Heart left ventricle (tissue), 13 donors: ENCODE measurements around the gene MAPKAP1.

Source experiments
- POLR2A ChIP-seq, 2 donors: fragments of 450-650 bp; IDR thresholded peaks; one replicate each; pipeline ENCODE4 v1.6.1; 2017; ENCODE audit warnings: antibody characterized with exemption in 2 of 2, mild to moderate bottlenecking in 2 of 2, moderate library complexity in 2 of 2
- TF ChIP-seq, protein P1 (sequence below), 12 donors: fragments of 200-600 bp; sonication (generic) in 4 of 12; IDR thresholded peaks; one replicate each; pipeline versions ENCODE4 v1.5.0 to v1.8.0; 2018 to 2022; ENCODE audit warnings: antibody characterized with exemption in 12 of 12, mild to moderate bottlenecking in 5 of 12
- donor health status: ischemic (EF 13 %, LVEDD 7.1; RV severe dilation, severe dysfunction).
- donor health status: DM: no; HTN: yes; CAD: no.
- donor health status: DM: no; HTN: no; CAD: no.
- donor health status: ischemic (EF 25% LVEDD 6.9; RV normal size, moderate dysfunction).
- donor health status: ischemic (EF 25% LVEDD 5.7; RV mildly dilated, moderate dysfunction).
- donor health status: ischemic (EF 35%, LVEDD 5.7; RV mildly dilated, moderate dysfunction).
- donor health status: nonischemic (EF 11% LVEDD 7.7; RV severe dilation, severe dysfunction).
- donor health status: DM: yes; HTN: yes; CAD: no.
- donor health status: PGD.
- donor health status: ischemic (EF 29% LVEDD 5.4; RV normal size, mild dysfunction).
- donor health status: nonischemic (EF 23%, LVEDD 6.1; RV moderate dilation, normal function).

DNA sequence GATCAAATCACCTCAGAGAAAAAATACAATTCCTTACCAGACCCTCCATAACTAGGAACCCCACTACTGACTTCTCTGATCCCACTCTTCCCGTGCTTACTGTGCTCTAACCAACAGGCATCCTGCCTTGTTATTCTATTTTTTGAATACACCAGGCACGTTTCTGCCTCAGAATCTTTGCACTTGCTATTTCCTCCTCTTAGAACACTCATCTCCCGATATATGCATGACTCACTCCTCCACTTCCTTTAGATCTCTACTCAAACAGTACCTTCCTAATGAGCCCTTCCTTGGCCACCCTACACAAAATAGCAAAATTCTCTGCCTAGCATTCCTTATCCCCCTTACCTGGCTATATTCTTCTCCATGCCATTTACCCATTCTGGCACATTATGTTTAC, 43.9 kb downstream of the MAPKAP1 start:
- TF ChIP-seq, protein P1, sequence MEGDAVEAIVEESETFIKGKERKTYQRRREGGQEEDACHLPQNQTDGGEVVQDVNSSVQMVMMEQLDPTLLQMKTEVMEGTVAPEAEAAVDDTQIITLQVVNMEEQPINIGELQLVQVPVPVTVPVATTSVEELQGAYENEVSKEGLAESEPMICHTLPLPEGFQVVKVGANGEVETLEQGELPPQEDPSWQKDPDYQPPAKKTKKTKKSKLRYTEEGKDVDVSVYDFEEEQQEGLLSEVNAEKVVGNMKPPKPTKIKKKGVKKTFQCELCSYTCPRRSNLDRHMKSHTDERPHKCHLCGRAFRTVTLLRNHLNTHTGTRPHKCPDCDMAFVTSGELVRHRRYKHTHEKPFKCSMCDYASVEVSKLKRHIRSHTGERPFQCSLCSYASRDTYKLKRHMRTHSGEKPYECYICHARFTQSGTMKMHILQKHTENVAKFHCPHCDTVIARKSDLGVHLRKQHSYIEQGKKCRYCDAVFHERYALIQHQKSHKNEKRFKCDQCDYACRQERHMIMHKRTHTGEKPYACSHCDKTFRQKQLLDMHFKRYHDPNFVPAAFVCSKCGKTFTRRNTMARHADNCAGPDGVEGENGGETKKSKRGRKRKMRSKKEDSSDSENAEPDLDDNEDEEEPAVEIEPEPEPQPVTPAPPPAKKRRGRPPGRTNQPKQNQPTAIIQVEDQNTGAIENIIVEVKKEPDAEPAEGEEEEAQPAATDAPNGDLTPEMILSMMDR (IDR thresholded peaks at IDR 0.05), result no peak
- no peak for TF ChIP-seq POLR2A (IDR thresholded peaks at IDR 0.05)
